HEK293 (cell line): ENCODE results near the gene PLXNA2.

ENCODE experiments used
- PRDM1 ChIP-seq: fragments of 450-650 bp; formaldehyde crosslinking; IDR thresholded peaks from 2 replicates; pipeline ENCODE4; 2016; ENCODE audit warnings: missing biosample characterization, missing genetic modification characterization
- ZBTB11 ChIP-seq: fragments of 450-650 bp; formaldehyde crosslinking; conservative IDR thresholded peaks from 2 replicates; pipeline ENCODE4 v1.5.1; 2016; ENCODE audit warnings: low read depth, missing biosample characterization, missing genetic modification characterization
- ZNF24 ChIP-seq: fragments of 450-650 bp; formaldehyde crosslinking; IDR thresholded peaks from 2 replicates; pipeline ENCODE4 v1.5.1; 2016; ENCODE audit warnings: missing biosample characterization, missing genetic modification characterization
- ZNF549 ChIP-seq: fragments of 450-650 bp; IDR thresholded peaks from 2 replicates; pipeline ENCODE4 v1.5.1; 2018; ENCODE audit warnings: missing biosample characterization, missing genetic modification characterization, mild to moderate bottlenecking, inconsistent platforms, moderate library complexity
- ZNF629 ChIP-seq: fragments of 450-650 bp; formaldehyde crosslinking; IDR thresholded peaks from 2 replicates; pipeline ENCODE4 v1.5.1; 2017; ENCODE audit warnings: missing biosample characterization, missing genetic modification characterization
- ZNF837 ChIP-seq: fragments of 450-650 bp; formaldehyde crosslinking; IDR thresholded peaks from 2 replicates; pipeline ENCODE4 v1.5.1; 2016; ENCODE audit warnings: missing biosample characterization, missing genetic modification characterization
- TF ChIP-seq, protein P1 (sequence below): fragments of 450-650 bp; formaldehyde crosslinking; IDR thresholded peaks from 2 replicates; pipeline ENCODE4 v1.5.1; 2016; ENCODE audit warnings: missing biosample characterization, missing genetic modification characterization
- TF ChIP-seq, protein P2 (sequence below): fragments of 450-650 bp; formaldehyde crosslinking; IDR thresholded peaks from 2 replicates; pipeline ENCODE4 v1.5.1; 2016; ENCODE audit warnings: missing biosample characterization, missing genetic modification characterization
- TF ChIP-seq, protein P3 (sequence below): fragments of 450-650 bp; formaldehyde crosslinking; IDR thresholded peaks from 2 replicates; pipeline ENCODE4 v1.5.1; 2016; ENCODE audit warnings: missing biosample characterization, missing genetic modification characterization

- no peak for TF ChIP-seq PRDM1 (tag by site-specific recombination)
- TF ChIP-seq ZNF629 (tag by site-specific recombination), result no peak
- no peak for TF ChIP-seq ZNF549 (tag by site-specific recombination)
- TF ChIP-seq, protein P1, sequence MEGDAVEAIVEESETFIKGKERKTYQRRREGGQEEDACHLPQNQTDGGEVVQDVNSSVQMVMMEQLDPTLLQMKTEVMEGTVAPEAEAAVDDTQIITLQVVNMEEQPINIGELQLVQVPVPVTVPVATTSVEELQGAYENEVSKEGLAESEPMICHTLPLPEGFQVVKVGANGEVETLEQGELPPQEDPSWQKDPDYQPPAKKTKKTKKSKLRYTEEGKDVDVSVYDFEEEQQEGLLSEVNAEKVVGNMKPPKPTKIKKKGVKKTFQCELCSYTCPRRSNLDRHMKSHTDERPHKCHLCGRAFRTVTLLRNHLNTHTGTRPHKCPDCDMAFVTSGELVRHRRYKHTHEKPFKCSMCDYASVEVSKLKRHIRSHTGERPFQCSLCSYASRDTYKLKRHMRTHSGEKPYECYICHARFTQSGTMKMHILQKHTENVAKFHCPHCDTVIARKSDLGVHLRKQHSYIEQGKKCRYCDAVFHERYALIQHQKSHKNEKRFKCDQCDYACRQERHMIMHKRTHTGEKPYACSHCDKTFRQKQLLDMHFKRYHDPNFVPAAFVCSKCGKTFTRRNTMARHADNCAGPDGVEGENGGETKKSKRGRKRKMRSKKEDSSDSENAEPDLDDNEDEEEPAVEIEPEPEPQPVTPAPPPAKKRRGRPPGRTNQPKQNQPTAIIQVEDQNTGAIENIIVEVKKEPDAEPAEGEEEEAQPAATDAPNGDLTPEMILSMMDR, result no peak
- TF ChIP-seq ZNF837, result no peak
- TF ChIP-seq ZBTB11 (tag by site-specific recombination), result no peak
- TF ChIP-seq, protein P2, sequence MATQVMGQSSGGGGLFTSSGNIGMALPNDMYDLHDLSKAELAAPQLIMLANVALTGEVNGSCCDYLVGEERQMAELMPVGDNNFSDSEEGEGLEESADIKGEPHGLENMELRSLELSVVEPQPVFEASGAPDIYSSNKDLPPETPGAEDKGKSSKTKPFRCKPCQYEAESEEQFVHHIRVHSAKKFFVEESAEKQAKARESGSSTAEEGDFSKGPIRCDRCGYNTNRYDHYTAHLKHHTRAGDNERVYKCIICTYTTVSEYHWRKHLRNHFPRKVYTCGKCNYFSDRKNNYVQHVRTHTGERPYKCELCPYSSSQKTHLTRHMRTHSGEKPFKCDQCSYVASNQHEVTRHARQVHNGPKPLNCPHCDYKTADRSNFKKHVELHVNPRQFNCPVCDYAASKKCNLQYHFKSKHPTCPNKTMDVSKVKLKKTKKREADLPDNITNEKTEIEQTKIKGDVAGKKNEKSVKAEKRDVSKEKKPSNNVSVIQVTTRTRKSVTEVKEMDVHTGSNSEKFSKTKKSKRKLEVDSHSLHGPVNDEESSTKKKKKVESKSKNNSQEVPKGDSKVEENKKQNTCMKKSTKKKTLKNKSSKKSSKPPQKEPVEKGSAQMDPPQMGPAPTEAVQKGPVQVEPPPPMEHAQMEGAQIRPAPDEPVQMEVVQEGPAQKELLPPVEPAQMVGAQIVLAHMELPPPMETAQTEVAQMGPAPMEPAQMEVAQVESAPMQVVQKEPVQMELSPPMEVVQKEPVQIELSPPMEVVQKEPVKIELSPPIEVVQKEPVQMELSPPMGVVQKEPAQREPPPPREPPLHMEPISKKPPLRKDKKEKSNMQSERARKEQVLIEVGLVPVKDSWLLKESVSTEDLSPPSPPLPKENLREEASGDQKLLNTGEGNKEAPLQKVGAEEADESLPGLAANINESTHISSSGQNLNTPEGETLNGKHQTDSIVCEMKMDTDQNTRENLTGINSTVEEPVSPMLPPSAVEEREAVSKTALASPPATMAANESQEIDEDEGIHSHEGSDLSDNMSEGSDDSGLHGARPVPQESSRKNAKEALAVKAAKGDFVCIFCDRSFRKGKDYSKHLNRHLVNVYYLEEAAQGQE (tag by site-specific recombination), result no peak
- TF ChIP-seq, protein P3, sequence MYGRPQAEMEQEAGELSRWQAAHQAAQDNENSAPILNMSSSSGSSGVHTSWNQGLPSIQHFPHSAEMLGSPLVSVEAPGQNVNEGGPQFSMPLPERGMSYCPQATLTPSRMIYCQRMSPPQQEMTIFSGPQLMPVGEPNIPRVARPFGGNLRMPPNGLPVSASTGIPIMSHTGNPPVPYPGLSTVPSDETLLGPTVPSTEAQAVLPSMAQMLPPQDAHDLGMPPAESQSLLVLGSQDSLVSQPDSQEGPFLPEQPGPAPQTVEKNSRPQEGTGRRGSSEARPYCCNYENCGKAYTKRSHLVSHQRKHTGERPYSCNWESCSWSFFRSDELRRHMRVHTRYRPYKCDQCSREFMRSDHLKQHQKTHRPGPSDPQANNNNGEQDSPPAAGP, result no peak
- TF ChIP-seq ZNF24 (tag by site-specific recombination), result no peak
These were observed 92.2 kb downstream of the PLXNA2 start for GRCh38 chr1:208151728-208152598.
